Pulmonary artery endothelial cell (primary cell): ENCODE results near the gene GAB2. TPM values are rescaled to one million over a fixed set of nuclear protein-coding genes. Genes with fewer than 3 reads are reported as not detected.
A peak's percentile ranks its signal among the peaks of the same experiment; 100 is the strongest.
"Not testable (repeated sequence)": the region's sequence is repeated elsewhere in the genome, so short reads cannot be mapped to it uniquely, and the experiment has no call there.

Experiments used
- DNase-seq: peaks from one replicate; pipeline ENCODE4 v3.0.0-alpha.2; 2011; ENCODE audit warnings: low read depth, low spot score
- total RNA-seq: library from RNA; depleted of rRNA; stranded (reverse); fragments of >200 nt; gene quantifications from 2 replicates; pipeline ENCODE4 v1.2.3, GENCODE V29; 2014

Gene GAB2
- total RNA-seq, 1 donor from 2014 or later, result 19.6 TPM

DNA sequence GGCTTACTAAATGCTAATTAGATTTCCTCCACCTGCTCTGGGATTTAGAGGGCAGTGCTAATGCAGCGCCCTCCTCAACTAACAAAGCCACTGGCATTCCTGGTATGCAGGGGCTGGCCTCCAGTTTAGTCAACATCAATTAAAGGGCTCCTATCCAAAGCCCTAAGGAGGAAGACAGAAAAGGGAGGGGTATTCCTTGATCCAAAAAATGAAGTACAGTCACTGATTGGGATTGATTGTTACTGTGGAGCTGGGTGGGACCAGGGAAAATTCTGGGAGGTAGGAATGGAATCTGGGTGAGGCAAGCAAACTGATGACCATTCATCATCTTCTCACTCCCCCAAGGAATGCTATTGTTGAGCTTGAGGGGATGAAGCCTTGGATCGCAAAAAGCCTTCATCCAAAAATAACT lies 52.2 kb downstream of the GAB2 start:
- DNase-seq, result no peak

DNA sequence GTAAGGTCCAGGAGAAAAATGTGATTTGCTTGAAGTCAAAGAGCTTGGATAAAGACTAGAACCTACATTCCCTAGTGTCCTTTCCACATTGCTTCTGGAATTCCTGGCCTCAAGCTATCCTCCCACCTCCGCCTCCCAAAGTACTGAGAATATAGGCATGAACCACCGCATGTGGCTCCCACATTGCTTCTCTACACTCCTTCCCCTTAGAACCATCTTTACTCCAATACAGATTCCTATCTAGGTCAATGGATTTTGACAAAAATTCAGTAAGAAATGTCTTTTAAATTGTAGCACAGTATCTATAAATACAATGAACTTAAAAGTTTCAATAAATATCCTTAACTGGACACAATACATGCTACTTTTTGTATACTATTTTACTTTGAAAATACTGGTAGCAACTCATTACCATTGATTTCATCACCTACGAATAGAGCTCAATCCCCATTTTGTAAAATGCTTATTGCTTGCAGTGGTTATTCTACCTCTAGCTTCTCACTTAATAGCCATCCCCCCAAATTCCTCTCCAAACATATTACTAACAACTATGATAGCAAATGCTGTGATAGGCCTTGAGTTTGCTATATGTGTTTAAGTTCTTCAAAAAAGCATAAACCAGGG lies 53.4 kb downstream of the GAB2 start:
- no peak for DNase-seq

DNA sequence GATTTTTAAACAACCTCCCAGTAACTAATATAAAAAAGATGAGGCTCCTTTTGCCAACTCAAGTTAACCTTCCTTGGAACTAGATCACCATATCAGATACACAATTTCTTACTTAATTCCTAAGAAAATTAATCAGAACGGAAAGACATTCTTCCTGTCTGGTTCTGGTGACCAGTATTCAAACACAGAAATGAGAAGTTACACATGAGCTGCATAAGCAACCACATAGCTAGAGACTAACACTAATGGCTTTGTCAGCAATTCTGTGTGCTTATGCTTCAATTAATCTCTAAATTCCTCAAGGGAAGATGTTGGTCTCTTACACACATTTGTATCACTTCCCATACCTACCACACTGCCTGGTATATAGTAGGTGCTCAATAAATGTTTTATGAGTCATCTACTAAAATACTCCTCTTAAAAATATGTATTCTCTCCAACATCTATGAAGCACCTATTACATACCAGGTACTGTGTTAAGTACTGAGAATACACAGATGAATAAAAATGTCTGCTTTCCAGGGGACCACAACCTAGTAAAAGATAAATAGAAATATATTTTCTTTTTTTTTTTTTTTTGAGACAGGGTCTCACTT lies 54.5 kb downstream of the GAB2 start:
- no peak for DNase-seq

DNA sequence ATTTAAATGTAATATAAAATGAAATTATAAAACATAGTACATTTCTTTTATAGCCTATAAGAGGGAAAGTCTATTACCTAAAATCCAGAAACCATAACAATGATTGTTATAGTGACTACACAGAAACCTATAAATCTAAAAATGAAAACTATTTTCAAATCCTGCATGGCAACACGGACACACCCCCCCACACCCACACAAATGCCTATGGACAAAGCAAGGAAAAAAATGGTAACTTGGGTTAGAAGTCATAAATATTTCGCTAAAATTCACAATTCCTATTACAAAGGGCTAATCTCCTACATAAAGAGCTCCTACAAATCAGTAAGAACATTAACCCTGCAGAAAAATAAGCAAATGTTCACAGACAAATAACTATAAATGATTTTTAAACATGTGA lies 56.4 kb downstream of the GAB2 start:
- no peak for DNase-seq

GRCh38 chr11:78359921-78360320 lies 57.7 kb downstream of the GAB2 start:
- DNase-seq, result no peak

DNA sequence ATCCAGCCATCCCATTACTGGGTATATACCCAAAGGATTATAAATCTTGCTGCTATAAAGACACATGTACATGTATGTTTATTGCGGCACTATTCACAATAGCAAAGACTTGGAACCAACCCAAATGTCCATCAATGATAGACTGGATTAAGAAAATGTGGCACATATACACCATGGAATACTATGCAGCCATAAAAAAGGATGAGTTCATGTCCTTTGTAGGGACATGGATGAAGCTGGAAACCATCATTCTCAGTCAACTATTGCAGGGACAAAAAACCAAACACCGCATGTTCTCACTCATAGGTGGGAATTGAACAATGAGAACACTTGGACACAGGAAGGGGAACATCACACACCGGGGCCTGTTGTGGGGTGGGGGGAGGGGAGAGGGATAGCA lies 59.7 kb downstream of the GAB2 start:
- not testable (repeated sequence) for DNase-seq

- not testable (repeated sequence) for DNase-seq
Measured at GRCh38 chr11:78357425-78357824, 60.2 kb downstream of the GAB2 start.

DNA sequence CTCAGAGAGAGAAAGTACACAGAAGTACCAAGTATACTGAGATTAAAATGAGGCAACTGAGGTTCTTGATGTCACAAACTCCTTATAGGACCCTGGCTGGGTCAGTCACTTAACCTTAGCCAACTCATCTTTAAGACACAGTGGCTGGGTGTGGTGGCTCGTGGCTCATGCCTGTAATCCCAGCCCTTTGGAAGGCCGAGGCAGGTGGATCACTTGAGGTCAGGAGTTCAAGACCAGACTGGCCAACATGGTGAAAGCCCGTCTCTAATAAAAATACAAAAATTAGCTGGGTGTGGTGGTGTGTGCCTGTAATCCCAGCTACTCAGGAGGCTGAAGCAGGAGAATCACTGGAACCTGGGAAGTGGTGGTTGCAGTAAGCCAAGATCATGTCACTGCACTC lies 61.9 kb downstream of the GAB2 start:
- not testable (repeated sequence) for DNase-seq

- no peak for DNase-seq
Measured at GRCh38 chr11:78355309-78355705, 62.3 kb downstream of the GAB2 start.

DNA sequence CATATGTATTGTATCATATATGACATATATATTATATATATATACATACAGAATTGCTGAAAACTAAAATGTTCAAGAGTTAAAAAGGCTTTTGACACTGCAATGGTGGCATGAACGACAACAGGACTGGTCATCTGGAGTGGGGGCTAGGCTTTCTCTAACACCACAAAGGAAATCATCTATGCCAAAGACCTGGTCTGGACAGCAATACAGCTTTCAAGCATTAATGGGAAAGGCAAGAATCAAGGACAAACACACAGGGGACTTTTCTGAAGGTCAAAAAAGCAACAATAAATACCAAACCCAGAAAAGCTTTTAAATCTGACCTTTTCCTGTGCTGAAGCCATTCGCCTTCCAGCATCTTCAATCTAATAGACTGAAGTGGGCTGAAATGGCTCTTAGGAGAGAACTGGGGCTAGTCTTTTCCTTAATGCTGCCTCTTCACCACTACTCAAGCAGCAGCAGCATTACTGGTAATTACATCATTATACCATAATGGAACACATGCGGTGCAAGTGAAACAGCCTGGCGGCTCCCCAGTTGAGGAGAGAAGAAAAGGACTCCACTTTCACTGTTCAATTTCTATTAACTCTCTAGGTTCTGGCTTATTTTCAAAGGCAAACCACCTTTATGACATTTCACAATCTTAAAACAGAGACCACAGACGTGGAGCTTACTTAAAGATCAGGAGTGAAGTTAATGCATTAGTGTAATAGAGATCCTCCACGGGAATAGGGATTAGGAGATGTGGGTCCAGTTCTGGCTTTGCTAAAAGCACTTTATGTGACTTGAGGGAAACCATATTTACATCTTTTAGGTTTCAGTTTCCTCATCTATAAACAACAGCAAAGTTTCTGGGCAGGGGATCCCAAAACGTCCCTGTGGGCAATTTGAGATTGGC lies 63.0 kb downstream of the GAB2 start:
- DNase-seq, result no peak

DNA sequence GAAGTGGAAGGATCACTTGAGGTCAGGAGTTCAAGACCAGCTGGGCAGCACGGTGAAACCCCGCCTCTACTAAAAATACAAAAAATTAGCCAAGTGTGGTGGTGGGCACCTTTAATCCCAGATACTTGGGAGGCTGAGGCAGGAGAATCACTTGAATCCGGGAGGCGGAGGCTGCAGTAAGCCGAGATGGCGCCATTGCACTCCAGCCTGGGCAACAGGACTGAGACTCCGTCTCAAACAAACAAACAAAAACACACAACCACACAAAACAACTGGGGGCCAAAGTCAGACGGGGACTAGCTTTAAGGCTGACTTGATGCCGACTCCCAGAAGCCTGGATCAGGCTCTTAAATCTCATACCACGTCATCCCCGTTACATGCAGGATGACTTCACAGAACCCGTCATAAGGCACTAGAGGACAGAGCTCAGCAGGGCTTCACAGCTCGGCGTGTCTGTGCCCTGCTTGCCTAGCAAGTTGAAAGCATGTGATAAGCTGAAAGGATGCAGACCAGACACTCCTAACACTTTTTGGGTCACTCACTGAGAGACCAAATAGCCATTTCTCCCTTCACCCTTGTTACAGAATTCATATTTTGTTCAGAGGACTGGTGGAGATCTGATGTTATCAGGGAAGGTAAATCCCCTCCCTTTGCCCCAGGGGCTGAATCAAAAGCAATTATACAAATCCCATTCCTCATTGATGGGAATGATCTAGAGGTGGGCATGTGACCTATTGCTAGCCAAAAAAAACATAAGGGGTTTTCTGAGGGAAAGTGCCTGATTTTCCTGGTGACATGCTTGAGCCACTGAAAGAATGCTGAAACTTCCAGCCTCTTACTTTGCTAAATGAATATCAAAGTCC lies 65.4 kb downstream of the GAB2 start:
- DNase-seq, result no peak

- DNase-seq, result no peak
Measured at GRCh38 chr11:78351193-78351592, 66.4 kb downstream of the GAB2 start.

GRCh38 chr11:78350646-78351165 lies 66.9 kb downstream of the GAB2 start:
- DNase-seq, result peak; percentile 2

DNA sequence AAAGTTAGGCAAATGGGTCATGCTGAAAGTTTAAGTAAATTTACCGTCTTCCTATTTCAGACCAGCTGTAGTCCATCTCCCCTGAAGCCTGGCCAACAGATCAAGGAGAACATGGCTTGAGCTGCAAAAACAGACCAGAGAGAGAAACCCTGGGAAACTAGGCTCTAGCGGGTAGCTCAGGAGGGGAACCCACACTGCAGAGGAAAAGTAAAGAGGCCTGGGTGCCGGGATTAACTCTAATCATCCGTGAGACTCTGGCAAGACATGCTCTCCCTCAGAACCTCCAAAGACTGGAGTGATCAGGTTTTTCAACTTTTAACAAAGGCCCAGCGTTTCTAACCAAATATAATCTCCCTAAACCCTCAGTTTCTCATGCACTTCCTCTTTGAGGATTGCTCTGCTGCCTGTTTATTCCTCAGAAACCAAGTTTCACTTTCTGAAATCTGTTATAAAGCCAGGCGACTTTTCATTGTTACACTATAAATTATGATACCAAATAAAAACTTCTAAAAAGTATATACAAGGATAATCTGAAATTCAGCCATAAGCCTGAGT lies 67.5 kb downstream of the GAB2 start:
- DNase-seq, result no peak

DNA sequence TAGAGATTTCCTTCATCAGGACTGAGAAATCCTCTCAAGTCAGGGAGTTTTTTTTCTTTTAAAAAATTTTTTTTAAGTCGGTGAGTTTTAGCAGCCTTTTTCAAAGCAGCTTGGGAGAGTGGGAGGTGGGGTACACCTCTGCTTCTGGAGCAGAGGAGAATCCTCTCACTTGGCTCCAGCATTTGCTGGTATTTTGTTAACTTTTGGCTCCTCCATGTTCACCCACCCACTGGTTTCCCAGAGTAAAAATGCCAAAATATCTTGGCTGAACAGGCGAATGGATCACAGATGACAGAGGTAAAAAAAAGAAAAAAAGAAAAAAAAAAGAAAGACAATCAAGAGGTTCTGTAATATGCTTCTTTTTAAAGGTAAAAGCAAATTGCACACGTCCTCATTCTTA lies 68.0 kb downstream of the GAB2 start:
- no peak for DNase-seq

- no peak for DNase-seq
Measured at GRCh38 chr11:78349114-78349513, 68.5 kb downstream of the GAB2 start.

GRCh38 chr11:78347956-78348355 lies 69.7 kb downstream of the GAB2 start:
- no peak for DNase-seq

- DNase-seq, result no peak
Measured at GRCh38 chr11:78346799-78347198, 70.8 kb downstream of the GAB2 start.

DNA sequence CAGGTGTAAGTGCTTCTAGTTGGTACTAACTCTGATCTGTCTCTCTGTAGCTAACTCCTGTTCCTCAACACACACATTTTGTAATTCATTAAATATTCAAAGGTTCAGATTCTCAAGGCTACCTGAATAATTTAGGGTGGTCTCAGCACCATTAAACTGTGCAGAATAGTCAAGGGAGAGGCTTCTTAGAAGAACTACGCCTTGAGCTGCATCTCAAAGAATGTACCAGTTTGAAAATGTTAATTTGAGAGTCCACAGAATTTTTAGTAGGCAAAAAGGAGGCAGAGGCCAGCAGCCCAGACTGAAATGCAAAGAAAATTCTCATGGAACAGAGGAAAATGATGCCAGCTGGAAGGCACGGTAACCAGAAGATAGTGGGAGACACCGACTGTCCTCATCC lies 72.2 kb downstream of the GAB2 start:
- no peak for DNase-seq

DNA sequence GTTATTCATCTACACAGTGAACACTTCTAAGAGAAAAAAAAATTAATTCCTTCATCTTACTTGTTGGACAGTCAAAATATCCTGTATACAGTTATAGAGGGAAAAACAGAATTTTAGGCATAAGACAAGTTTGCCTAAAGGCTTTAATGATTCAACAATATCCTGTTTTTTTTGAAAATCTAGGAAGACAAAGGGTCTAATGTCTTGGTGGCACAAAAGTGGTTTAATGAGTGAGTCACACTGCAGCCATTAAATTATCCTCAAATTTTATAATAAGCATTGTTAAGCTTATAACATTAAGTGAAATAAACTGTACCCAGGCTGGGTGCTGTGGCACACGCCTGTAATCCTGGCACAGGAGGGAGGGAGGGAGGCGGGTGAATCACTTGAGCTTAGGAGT lies 72.9 kb downstream of the GAB2 start:
- DNase-seq, result no peak

DNA sequence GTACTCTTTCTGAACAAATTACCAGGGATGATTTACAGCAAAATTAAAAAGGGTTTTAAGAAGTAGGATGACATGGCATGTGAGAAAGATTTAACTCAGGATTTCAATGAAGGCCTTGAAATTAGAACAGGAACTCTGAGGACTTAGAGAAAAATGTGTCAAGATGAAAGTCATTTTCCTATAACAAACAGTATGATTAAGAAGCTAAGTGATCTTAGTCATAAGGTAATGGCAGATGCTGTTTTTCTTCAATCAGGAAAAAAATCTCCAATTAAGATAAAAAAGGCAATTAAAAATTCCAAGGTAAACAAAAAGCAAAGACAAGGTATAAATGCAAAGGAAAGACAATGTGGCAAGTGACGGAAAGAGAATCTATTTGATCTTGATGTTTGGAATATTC lies 73.5 kb downstream of the GAB2 start:
- DNase-seq, result no peak
